ENCODE results near the gene APC2. TPM values are rescaled to one million over a fixed set of nuclear protein-coding genes. Genes with fewer than 3 reads are reported as not detected.

APC2 gene
- total and polyA plus RNA-seq, 10 donors, result 0.02 to 0.56 (median 0.14) TPM

GRCh38 chr19:1490311-1491113 lies 40.6 kb downstream of the APC2 start, which contains the start of gene PCSK4:
PCSK4 (minus strand) TSS chr19:1490350; CDS start chr19:1490346, 4 bp downstream.
- intact Hi-C loops (cut with DNase I; ENCODE audit: low total_unique reads), result no loop called here
- peak within 1 kb of the TSS; percentile 54 to 85 (median 59) for H3K4me3 ChIP-seq
- peaks cover 6 to 34% (median 19%) of the 10 kb centered on the region in 6 donors for H3K4me1 ChIP-seq
- peak; percentile 96 for DNase-seq
- 0 to 1% (median 1%) methylated on average over 49 to 74 of the region's 74 CpGs for WGBS, 5 donors
- H3K36me3 ChIP-seq, result no peaks in the 10 kb centered on the region
- TF ChIP-seq POLR2AphosphoS5 (IDR thresholded peaks at IDR 0.05) (peak; percentile 31 to 57 (median 57)), POLR2A (IDR thresholded peaks at IDR 0.05) (peak in 1 of 3 donors; percentile 6)
- TF ChIP-seq, protein P1, sequence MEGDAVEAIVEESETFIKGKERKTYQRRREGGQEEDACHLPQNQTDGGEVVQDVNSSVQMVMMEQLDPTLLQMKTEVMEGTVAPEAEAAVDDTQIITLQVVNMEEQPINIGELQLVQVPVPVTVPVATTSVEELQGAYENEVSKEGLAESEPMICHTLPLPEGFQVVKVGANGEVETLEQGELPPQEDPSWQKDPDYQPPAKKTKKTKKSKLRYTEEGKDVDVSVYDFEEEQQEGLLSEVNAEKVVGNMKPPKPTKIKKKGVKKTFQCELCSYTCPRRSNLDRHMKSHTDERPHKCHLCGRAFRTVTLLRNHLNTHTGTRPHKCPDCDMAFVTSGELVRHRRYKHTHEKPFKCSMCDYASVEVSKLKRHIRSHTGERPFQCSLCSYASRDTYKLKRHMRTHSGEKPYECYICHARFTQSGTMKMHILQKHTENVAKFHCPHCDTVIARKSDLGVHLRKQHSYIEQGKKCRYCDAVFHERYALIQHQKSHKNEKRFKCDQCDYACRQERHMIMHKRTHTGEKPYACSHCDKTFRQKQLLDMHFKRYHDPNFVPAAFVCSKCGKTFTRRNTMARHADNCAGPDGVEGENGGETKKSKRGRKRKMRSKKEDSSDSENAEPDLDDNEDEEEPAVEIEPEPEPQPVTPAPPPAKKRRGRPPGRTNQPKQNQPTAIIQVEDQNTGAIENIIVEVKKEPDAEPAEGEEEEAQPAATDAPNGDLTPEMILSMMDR (IDR thresholded peaks at IDR 0.05 in 8 of 11, conservative IDR thresholded peaks at IDR 0.05 in 3 of 11), result peak in 5 of 11 experiments; percentile 5 to 42 (median 16)
- no peaks in the 10 kb centered on the region for H3K9me3 ChIP-seq
- H3K27ac ChIP-seq, result peak within 1 kb of the TSS in 6 of 8 donors; percentile 41 to 81 (median 62)
- peaks cover 0 to 39% (median 0%) of the 10 kb centered on the region in 7 donors for H3K27me3 ChIP-seq (replicated peaks in 1 of 7)

GRCh38 chr19:1491114-1491848 lies 41.4 kb downstream of the APC2 start, which contains the start of gene REEP6:
REEP6 (plus strand) TSS chr19:1491181; CDS start chr19:1491270, 89 bp downstream.
- peak within 1 kb of the TSS in 6 of 8 donors; percentile 41 to 81 (median 62) for H3K27ac ChIP-seq
- peaks cover 0 to 43% (median 0%) of the 10 kb centered on the region in 7 donors for H3K27me3 ChIP-seq (replicated peaks in 1 of 7)
- peaks cover 6 to 34% (median 19%) of the 10 kb centered on the region in 6 donors for H3K4me1 ChIP-seq
- peak within 1 kb of the TSS; percentile 54 to 85 (median 59) for H3K4me3 ChIP-seq
- intact Hi-C loops (cut with DNase I; ENCODE audit: low total_unique reads), result no loop called here
- TF ChIP-seq, protein P1 (IDR thresholded peaks at IDR 0.05 in 8 of 11, conservative IDR thresholded peaks at IDR 0.05 in 3 of 11), result peak in 1 of 11 experiments; percentile 18
- peak in 2 of 3 donors; percentile 8 to 58 for TF ChIP-seq POLR2AphosphoS5 (IDR thresholded peaks at IDR 0.05)
- TF ChIP-seq POLR2A (IDR thresholded peaks at IDR 0.05), result no peak
- DNase-seq, result no peak
- 3 to 11% (median 6%) methylated on average over 26 to 73 of the region's 73 CpGs for WGBS, 5 donors
- no peaks in the 10 kb centered on the region for H3K36me3 ChIP-seq
- no peaks in the 10 kb centered on the region for H3K9me3 ChIP-seq

DNA sequence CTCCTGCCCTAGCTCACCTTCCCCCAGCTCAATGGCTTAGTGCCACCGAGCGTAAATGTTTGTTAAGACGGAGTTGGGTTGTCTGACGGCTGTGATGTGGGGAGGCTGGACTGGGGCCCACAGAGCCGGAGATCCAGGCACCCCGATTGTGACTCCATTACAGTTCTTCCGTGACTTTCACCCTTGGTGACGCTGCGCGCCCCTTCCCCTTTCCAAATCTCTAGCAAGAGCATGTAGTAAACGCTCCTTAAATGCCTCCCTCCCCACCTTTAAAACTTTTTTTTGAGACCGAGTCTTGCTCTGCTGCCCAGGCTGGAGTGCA lies 41.9 kb downstream of the APC2 start:
- Histone ChIP-seq H3K27me3 (replicated peaks in 1 of 7) (peaks cover 0 to 46% (median under 1%) of the 10 kb centered on the region in 7 donors), H3K27ac (no peak overlapping the region), H3K36me3 (no peaks in the 10 kb centered on the region), H3K4me3 (peak overlapping the region in 2 of 8 donors; percentile 61 to 85), H3K4me1 (peaks cover 6 to 34% (median 19%) of the 10 kb centered on the region in 6 donors), H3K9me3 (no peaks in the 10 kb centered on the region)
- intact Hi-C loops (cut with DNase I; ENCODE audit: low total_unique reads), result no loop called here
- WGBS, 5 donors, result 64 to 71% (median 68%) methylated on average over 12 of the region's 12 CpGs
- TF ChIP-seq, protein P1 (IDR thresholded peaks at IDR 0.05 in 8 of 11, conservative IDR thresholded peaks at IDR 0.05 in 3 of 11), result no peak
- TF ChIP-seq POLR2A (IDR thresholded peaks at IDR 0.05), result no peak
- no peak for TF ChIP-seq POLR2AphosphoS5 (IDR thresholded peaks at IDR 0.05)
- DNase-seq, result no peak
